ENCODE data around the gene ANKRD22.
"Not testable (repeated sequence)": the region's sequence is repeated elsewhere in the genome, so short reads cannot be mapped to it uniquely, and the experiment has no call there.

ANKRD22 gene

DNA sequence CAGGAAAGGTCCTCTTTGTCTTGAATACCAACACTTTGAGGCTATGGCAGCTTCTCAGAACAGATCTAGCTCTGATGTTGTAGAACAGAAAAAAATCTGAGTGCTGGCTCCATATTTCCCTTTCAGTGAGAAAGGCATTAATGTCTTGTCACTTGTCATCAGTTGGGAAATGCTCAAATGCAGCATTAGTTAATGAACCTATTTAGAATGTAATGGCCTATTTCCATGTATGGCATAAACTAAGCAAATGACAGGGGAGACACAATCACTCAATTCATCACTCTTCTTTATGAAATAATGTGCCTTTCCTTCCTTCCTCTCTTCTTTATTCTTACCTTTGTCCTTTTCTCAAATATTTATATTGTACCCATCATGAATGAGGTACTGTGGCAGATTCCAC, 23.4 kb upstream of the ANKRD22 start:
- no peak for DNase-seq

DNA sequence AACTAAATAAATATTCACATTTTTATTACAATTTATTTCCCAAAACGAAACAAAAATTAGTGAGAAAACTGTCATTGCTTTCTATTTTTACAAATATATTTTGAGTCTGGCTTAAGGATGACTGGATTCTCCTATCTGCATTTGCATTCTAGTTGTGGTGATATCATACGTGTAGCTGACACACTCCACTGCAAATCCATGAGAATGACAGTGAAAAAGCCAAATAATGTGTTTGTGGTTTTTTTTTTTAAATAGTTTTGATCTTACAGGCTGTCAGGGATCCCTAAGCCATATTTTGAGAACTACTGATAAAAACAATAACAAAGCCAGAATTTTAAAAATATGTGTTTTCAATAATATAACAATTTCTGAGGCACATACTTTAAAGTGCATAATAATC, 22.6 kb upstream of the ANKRD22 start:
- no peak for DNase-seq

DNA sequence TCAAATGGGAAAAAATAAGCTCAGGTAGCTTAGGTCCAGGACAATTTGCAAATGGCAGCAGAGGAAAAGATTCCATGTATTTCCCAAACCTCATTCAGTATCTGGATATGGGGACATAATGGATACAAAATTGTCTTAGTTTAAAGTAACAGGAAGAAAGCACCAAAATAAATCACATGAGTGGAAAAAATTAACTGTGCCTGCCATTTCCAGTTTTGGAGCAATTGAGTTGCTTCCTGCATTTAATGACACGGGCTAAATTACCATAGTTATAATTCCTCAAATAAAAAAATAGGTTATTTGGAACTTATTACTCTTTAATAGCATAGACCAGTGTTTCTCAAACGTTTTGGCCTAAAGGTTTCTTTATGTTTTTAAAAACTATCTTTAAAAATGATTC, 22.1 kb upstream of the ANKRD22 start:
- DNase-seq = no peak

DNA sequence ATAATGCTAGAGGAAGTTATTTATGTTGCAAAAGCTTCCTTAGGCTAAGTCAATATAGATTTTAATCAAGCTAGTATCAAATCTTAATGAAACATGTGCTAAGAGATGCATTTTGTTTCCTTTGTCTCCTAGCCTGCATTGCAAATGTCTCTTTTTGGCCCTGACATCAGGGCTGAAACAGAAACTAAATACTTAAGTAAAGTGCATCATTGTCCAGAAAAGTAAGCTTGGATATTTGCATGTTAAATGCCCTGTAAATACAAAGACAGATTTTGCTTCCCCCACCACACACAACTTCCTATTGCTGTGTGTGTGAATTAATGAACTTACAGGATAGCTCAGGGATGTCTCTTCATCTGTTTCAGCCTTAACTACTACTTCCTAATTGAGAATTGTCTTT, 18.4 kb upstream of the ANKRD22 start:
- DNase-seq = no peak

DNA sequence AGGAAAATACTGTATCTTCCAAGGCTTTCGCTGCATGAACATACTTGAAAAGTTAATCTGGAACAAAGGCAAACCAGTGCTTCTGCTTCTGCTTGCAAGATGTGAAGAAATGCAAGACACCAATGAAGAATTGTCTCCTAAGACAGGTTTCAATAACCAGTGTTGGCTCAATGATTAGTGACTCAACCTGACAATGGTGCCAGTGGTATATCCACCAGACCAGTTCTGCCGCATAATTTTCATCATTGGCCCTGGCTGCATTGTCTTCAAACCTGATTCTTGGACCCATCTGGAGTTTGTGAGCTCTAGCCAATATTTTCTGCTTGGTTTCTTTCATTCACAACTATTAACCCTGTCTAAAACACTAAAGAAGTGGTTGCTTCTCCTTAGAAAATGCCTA, 14.8 kb upstream of the ANKRD22 start:
- no peak for DNase-seq

DNA sequence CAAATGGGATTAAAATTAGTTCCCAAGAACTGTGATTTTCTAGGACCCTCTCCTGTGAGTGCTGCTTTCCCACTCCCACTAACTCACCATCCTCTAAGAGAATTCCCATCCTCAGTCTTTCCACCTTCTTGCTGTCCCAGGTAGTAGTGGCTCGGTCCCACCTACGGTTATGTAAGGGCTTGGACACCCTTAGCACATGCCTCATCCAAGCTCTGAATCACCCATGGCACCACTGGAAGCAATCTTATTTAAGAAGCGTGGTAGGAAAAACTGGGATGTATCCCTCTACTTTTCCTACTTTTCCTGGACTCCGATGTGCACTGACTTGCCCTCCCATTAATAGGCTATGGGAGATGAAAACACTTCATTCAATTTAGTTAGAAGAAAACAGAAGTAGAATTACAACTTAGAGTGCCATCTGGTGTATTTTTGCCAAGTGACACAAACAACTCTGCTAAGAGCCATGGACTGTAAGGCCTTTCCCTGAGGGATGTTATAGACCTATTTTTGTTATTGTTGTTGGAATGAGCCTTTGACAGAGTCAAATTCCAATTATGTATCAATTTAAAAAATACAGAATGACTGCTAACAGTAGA, 13.7 kb upstream of the ANKRD22 start:
- DNase-seq = peak; percentile 29

DNA sequence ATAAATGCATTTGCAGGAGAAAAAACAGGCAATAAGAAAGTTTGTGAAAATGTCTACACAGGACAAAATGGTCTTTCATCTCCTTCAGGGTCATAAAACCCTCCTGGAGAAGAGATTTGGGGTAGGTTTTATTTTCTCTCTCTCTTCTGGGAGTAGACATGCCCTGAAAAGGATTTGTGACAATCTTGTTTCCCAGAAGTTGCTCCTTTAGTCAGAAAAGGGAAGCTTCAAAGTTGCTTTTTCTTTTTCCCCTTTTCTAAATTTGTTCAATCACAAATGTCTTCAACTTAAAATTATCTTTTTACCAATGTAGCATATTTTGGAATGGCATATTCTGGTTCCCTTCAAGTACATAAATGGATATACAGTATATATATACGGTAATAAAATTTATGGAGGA, 9.4 kb upstream of the ANKRD22 start:
- no peak for DNase-seq

DNA sequence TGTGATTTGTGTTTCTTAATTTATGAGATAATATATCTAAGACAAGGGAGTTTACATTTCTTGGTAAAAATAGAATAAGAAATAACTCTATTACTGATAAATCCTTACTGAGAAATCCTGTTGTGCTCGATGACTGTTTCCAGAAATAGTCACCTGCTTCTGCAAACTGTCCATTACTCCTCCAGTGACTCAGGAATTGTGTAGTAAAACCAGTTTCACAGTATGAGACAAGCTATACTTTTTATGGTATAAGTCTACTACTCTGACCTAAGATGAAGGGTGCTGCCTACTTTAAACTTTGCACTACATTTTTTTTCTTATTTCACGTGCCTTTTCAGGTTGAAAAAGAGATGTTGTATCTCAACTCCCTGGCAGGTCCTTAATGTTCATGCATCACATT, 6.8 kb upstream of the ANKRD22 start:
- DNase-seq = no peak

DNA sequence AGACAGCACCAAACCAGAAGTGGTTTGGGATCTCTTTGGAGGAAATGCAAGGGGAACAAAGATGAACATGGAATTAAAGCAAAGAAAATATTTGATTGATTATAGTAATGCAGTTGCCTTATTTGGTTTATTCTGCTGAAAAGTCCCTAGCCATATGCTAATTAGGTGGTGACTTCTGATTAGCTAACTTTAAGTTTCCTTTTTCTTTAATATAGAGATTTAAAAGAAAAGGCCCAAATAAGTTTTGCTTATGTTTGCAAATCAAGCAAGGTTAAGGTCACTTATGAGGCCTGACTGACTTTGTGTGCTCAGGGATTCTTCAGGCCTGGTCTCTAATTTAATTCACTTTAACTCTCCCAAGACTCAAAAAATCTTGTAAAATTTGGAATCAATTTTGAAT, 6.2 kb upstream of the ANKRD22 start:
- DNase-seq = no peak

DNA sequence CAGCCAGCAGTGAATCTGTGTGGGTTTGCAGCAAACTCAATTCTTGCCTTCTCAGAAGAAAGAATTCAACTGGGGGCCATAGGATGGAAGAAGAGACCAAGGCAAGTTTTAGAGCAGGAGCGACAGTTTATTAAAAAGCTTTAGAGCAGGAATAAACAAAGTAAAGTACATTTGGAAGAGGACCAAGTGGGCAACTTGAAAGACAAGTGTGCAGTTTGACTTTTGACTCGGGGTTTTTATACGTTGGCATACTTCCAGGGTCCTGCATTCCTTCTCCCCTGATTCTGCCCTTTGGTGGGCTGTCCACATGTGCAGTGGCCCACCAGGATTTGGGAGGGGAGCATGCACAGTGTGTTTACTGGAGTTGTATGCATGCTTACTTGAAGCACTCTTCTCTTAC, 3.0 kb upstream of the ANKRD22 start:
- no peak for DNase-seq

DNA sequence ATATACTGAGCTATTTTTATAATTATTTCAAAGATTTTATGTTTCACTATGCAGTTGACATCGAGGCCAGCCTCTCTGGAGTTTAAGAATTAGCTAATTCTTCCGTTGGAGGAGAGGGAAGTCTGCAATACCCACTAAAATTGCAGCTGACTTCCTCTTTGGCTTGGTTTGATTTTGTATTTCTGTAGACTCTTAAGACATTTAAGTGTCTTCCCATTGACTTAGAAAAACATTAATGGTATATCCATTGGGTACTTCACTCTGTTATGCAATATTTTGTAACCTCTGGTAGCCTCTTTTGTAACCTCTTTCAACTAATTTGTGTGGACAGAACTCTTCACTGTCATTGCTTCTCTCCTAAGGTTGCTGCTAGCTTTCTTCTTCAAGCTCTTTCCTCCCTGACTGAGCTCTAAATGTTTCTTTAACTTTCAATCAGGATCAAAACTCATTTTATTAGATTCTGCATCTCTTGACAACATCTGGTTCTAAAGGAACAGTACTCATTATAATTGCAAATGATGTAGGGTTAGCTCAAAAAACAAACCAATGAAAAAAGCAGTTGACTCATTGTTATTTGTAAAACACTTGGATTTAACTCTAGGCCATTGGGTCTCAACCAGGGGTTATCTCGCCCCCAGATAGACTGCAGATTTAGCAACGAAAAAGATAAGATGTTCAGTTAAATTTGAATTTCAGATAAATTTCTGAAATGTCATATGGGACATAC, 1.7 kb upstream of the ANKRD22 start:
- no peak for DNase-seq

DNA sequence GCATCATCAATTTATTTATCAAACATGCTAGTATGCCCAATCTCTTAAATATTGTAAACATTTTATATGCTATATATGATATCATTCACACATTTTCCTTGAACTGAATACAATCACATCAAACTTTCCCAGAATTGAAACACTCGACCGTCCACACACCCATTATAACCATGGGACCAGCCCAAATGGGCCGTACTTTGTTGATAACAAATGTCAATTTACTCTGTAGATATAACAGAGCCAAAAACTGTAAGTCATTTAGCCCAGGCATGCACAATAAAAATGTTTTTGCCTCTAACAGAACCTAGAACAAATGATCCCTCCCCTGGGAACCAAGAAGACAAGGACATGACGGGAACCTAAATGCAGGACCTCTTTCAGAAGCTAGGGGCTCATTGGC, 683 bp upstream of the ANKRD22 start:
- no peak for DNase-seq

DNA sequence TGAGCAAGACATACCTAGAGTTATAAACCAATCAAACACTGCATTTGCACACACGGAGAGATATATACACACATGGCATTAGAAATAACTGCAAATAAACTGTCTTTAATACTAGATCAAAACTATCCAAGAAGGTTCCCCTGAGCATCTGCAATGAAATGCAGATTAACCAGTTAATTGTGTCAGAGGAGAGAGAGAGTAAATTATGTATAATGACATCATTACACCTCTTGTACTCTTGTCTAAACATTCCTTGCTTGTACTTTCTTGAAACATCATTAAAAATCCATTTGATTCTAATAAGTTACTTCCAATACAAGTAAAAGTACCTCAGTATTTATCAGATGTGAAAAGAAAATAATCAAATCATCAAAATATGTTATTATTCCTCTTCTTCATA, 932 bp downstream of the ANKRD22 start:
- no peak for DNase-seq

DNA sequence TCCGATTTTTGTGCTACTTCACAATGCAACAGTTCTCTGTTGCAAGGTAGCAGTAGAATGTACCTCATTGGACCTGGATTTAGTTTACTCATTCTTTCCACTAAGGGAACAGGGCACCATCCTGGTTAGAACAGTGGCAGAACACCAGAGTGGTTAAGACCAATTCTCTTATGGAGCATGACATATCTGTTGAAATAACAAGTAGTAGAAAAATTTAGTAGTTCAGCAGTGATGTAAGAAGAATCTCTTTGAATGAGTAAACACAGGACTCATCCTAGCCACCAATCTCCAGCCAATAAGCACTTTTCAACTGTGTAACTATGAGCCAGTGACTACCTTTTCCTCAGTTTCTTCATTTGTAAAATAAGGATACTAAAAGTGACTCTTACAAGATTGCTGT, 2.4 kb downstream of the ANKRD22 start:
- DNase-seq = no peak

DNA sequence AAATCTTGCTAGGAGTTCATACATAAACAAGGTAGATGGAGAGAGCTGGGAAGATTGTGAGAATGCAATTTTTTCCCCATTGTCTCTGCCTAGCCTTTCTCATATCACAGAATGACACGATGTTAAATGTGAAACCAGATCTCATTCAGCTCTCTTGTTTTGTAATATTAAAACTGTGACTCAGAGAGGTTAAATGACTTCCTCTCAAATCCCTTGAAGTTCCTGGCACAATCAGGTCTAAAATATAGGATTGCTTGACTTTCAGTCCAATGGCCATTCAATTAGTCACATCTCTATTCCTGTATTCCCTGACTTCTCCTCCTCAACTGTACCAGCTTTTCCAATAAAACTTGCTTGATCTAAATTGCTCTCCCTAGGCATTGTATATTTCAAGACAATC, 3.1 kb downstream of the ANKRD22 start:
- DNase-seq = no peak

DNA sequence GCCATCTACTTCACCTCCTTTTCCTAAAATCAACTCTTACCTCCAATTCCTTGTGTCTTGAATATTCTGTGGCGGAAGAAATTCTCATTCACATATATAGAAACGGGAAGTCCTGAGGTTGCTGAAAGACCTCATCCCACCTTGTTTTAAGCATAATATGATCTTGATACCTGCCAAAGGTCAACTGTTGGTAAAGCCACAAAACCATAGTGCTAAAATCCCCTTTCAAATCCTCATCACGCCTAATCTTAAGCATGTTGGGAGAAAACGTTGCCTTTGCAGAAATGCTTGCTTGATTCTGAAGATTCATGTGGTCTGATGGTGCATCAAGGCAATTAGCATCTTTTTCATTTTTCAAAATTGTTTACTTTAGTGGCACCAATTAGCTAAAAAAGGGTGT, 8.5 kb downstream of the ANKRD22 start:
- no peak for DNase-seq

DNA sequence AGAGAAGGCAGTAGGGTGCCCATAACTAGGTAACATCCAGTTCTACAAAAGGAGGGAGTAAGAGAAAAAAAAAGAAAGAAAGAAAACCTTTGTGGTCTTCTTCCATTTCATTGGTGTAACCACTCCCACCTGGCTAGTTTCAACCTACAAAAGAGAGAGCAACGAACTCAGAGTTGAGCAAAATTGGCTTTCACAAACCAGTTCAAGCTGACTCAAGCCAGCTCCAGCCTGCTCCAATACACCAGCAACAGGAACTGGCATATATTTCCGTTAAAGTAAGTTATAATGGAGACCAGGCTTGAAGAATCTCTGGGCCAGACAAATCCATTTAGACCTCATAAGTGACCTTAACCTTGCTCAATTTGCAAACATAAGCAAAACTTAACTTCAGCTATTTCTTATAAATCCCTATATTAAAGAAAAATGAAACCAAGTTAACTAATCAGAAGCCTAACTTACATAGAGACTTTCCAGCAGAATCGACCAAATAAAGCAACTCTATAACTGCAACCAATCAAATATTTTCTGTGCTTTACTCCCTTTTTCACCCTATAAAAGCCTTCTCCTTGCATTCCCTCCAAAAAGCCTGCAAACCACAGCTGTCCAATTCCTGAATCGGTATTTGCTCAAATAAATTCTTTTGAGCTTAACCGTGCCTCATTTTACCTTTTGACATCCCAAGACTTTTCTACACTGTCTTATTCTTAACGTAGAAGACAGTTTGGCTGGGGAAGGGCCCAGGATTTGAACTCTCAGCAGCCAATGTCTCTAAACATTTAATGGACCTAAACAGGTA, 10.1 kb downstream of the ANKRD22 start:
- no peak for DNase-seq

DNA sequence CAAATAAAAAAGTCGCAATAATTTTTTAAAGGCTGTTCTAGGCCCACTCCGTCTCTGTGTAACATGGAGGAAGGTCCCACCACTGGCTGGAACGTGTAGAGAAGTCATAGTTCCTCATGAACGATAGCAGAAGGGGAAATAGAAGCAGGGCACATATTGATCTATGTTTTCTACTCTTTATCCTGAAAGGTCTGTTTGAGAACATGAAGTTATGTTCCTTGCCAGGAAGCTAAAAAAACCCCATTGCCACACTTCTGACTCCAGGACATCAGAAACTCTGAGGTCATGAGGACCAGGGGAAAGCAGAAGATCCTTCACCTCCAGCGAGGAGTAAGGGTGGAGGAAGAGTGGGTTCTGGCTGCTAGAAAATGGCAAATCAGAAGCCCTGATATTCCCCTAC, 10.8 kb downstream of the ANKRD22 start:
- DNase-seq = no peak

DNA sequence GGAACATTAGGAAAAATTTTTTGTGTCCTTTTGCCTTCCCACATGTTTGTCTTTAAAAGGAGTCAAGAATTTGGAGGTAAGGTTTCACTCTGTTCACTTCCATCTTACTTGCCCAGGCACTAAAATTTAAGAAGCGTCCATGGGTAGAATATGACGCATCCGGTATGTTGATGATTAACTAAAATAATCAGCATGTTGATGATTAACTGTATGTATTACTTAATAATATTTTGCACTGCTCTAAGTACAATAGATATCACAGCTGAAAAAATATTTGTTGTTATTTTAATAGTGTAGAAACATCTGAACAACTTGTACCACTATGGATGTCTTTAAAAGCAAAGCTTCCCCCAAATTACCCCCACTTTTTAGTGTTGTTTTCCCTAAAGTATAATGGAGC, 11.5 kb downstream of the ANKRD22 start:
- no peak for DNase-seq

DNA sequence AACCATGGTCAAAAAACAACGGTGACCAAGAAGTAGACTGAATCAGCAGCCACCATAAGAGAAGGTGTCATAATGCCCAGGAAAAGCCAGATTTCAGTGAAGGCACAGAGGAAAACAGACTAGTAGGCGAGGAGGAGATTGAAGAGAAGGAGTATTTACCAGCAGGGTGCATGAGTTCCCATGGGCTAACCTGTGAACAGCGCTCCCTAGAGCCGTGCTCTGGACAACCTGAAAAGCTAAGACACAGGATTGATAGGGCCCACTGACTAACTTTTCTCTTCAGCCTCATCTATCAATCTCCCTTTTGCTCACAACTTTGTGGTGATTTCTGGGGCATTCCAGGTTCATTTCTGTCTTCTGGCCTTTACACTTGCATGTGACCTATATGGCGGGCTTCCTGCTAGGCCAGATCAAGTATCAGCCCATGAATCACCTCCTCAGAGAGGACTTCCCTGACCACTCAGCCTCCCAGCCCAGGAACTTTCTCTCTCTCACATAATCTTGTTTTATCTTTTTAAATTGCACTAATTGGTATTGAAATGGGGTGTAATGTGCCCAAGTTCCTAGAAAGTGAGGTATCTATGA, 12.8 kb downstream of the ANKRD22 start:
- DNase-seq = no peak

DNA sequence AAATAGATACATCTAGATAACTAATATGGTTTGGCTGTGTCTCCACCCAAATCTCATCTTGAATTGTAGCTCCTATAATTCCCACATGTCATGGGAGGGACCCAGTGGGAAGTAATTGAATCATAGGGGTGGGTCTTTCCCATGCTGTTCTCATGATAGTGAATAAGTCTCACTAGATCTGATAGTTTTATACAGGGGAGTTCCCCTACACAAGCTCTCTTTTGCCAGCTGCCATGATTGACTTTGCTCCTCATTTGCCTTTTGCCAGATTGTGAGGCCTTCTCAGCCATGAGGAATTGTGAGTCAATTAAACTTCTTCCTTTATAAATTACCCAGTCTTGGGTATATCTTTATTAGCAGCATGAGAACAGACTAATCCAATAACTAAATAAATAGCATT, 14.0 kb downstream of the ANKRD22 start:
- DNase-seq = not testable (repeated sequence)

DNA sequence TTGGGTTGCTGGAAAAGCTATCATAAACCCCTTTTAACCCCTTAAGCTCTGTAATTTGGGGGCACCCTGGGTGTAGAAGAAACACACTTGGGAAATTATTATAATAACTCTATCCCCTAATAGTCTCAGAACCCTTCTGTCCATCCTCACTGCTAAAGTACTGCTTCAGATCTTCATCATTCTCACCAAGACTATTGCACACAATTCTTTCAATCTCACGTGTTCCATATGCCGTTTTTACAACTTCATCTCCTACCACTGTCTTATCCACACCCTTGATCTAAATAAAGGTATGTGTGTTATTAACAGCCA, 15.8 kb downstream of the ANKRD22 start:
- no peak for DNase-seq

DNA sequence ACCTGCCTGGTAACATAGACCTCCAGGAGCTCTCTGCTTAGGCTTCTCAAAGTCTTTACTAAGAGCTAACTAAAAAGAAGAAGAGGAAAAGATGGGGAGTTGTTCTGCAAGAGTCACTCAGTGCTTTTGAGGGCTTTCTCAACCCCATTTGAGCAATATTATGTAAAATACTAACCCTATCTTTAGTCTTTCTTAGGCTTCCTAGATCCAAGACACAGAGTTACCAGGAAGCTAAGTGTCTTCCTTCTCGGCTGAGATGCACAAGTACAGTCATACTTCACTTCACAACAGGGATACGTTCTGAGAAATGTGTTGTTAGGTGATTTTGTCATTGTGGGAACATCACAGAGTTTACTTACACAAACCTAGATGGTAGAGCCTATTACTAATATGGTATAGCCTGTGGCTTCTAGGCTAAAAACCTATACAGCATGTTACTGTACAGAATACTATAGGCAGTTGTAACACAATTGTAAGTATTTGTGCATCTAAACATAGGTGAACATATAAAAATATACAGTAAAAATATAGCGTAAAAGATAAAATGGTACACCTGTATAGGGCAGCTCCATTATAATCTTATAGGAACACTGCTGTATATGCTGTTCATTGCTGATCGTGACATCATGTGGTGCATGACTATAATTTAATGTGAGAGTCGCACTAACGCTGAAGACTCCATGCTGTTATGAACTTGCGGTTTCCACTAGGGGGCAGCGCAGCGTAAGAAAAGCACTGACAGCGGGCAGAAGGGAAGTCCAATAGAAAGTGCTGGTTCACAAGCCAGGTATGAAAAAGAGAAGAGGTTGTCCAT, 16.3 kb downstream of the ANKRD22 start:
- DNase-seq = peak; percentile 86

All from hematopoietic multipotent progenitor cell treated with erythropoietin and hydrocortisone succinate and interleukin-3 and kit ligand, for 8 days (in vitro differentiated cells).